DMS153 treated with DMSO at 0.1 percent for 48 hours (cell line): ENCODE measurements around the gene BMAL1.

Experiments
- DNase-seq: peaks from one replicate; lab custom pipeline; 2025; ENCODE audit not compliant: unreplicated experiment; lab: John Stamatoyannopoulos, UW

BMAL1 gene

DNA sequence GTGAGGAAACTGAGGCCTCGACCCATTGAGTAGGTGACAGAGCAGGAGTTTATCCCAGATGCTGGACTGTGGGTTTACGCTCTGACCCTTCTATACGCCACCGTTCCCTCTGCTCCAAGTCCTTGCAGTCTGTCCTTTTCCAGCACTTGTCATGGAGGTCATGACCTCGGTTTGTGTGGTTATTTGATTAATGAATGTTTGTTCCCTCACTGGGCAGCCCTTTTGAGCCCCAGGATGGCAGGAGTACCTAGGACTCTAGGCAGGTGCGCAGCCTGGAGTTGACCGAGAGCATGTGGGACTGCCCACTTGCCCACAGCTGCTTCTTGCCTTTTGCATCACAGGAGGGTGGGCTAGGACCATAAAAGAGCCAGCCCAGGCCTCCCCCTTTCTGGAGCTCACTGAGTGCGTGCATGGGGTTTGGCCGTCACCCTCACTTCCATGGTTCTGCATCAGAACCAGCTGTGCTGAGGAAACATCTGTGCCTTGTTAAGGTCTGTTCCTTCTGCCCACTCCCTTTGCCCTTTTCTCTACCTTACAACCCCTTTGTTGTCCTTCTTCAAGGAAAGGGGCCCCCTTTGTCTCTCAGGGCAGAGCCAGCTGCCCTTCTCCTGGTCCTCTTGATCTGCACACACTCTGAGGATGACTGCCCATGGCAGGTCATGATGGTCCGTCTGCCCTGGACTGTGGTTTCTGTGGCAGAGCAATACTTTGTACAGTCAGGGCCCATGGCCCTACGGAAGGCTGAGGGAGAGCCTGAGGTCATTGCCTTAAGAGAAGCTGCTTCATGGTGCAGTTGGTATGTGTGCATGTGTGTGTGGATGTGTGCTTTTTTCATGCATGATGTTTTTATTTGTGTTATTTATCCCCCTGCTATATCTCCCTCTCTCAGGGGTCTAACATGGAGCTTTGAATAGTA, 38.2 kb downstream of the BMAL1 start:
- DNase-seq: no peak

DNA sequence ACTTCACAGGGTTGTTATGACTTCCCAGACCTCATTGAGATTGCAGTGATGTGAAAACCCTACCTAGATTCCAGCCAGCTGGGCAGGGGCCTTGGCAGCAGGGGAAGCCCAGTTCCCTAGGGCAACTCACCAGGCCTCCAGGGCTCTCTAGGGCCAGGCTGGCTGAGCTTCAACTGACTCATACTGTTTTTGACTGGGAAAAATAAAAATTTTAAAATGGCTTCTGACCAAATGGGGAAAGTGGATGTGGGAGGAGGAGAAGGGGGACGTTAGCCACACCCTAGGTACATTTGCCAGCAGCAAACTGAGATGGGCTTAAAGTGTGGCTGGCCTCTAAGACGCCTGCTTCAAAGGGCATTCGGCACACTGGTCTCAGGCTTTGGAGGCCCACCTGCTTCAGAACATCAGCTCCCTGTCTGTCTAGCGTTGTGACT, 39.0 kb downstream of the BMAL1 start:
- DNase-seq: no peak

DNA sequence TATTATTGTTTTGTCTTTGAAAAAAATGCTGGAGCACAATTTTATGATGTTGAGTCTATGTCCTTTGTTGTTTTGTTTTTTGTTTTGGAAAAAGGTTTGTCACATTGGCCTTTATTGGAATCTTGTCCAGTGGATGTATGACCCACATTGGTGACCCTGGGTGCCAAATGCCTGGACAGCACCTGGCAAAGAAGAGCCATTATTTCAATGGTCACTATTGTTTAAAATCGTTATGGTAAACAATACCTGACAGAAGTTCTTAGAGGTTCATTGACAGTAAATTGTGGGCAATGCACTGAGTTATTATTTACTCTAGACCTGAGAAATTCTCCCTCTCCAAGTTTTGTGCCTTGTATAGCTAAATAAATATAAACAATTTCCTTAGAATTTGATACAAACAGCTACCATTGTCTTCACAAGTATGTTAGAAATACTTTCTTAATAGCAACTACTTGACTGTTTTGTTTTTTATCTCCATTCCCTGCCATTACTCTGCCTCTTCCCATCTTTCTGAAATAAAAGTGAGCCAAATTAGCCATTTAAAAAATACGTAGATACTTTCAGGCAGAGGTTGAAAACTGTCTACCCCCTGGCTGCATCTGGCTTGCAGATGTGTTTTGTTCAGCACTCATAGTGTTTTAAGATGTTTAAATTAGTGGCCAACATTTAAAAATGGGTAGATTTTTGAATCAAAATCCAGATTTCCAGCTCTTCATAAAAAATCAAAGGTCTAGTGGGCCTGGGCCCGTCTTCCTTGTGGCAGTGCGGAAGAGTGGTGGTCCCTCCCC, 39.9 kb downstream of the BMAL1 start:
- DNase-seq: no peak

DNA sequence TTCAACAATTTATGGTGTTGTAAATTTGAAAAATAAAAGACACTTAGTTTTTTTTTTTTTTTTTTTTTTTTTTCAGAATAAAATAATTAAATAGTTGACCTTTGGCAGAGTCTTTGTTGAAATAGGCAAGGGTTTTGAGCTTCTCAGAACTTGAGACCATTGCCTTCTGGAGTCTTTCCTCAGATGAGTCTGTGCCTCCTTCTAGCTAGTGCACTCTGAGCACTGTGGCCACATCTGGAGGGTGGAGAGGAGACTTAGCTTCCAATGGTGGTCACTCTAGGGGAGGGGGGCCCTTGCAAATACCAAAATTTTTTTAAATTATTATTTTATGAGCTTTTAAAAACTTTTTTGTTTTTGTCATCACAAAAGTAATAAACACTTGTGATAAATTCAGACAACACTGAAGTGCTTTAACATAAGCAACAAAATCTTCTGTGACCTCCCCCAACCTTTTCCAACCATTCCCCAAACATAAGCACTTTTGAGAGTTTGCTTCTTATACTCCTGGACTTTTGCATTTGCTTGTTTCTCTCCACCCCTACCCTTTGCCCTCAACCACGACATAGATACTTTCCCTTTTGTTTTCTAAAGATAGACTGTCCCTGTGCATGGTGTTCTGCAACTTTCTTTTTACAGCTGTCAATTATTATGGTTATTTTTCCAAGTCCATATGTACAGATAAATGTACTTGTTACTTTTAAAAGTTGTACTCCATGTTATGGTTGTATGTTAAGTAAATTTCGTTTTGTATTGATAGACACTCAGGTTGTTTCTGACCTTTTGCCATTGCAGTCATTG, 41.1 kb downstream of the BMAL1 start:
- DNase-seq: no peak

DNA sequence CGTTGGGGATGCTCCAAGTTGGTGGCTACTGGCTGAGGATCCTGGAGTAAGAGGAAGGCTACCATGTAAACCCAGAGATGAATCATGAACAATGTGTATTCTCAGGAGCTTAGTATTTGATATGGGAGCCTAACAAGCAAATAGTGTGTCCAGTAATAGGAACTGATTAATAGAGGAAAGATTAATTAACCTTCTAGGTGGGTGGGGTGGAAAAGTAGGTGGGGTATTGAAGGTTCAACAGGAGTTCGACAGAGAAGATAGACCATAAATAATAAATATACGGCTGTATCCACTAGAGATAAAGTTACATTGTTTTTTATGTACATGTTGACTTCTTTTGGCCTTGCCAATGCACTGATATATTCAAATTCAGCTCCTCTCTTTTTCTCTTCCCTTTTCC, 43.1 kb downstream of the BMAL1 start:
- DNase-seq: no peak

DNA sequence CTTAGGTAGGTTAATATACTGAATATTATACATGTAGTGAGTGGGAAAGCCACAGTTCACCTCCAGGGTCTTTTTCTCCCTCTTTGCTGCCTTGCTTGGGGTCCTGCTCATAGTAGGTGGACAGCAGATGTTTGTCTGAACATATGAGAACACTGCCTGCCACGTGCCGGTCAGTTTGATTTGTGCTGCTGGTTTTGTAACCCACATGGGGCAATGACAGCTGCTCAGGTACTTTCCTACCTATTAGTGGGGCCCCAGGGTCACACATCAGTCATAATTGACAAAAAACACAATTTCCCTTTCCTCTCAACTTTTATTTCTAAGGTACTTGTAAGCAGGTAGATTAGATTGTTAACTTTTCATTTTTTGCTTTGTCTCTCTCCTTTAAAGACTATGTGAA, 43.8 kb downstream of the BMAL1 start:
- no peak for DNase-seq

DNA sequence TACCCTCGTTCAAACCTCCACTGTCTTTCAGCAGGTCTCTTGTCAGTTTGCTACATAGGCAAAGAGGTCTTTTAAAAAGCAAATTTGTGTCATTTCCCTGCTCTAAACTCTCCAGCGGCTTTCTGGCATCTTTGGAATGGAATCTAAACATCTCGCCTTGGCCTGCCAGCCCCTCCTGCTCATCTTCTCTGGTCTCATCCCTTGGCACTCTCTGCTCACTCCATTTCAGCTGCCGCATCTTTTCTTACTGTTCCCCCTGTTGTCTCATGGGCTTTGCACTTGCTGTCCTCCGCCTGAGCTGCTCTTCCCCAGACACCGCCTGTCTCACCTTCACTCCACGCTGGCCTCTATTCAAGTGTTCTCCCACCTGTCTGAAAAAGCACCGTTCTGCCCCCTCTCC, 46.6 kb downstream of the BMAL1 start:
- no peak for DNase-seq

DNA sequence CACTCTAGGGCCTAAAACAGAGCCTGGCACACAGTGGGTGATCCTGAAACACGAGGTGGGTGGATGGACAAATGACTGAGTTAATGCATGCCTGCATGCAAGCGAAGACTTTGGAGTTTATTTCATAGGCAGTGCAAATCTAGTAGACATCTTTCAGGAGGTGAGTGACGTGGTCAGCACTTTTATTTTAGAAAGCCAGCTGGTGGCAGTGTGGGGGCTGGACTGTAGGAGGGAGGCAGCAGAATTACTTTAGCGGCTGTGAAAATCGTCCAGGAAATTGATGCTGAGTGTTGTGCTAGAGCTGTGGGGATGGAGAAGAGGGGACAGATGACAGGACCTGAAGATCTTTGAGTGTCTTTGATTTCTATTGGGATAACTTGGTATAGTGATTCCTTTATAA, 47.1 kb downstream of the BMAL1 start:
- DNase-seq: no peak

DNA sequence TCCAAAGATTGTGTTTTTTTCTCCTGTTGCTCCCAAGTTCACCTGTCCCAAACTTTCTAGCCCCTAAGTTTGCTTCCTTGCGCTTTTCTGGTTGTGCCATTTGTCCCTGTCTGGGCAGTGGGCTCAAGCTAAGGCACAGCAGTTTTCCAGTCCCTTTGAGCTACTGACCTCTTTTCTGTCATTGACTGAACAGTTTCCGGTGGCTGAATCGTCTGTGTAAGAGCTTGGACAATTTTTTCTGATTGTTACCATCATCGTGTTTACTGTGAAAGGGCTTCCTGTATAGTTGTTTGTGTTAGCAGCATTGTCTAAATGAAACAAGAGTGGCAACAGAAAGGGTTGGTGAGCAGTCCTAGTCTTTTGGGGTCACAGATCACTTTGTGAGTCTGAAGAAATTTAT, 49.8 kb downstream of the BMAL1 start:
- peak; percentile 63 for DNase-seq

DNA sequence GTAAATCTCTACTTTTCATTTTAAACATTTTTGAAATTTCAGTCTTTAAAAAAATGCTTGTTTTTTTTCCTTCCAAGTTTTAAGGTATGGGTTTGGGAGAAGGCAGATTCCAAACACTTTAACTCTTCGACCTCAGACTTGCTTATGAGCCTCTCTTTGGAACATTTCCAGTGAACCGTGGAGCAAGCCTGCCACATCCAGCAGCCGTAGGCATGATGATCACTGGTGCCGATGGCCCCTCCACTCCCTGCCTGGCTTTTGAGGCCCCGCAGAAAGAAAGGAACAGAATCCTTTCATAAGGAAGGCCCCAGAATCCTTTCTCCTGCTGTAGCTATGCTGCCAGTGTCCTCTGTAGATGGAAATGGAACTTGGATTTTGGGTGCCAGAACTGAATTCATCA, 50.7 kb downstream of the BMAL1 start:
- DNase-seq: peak; percentile 17

DNA sequence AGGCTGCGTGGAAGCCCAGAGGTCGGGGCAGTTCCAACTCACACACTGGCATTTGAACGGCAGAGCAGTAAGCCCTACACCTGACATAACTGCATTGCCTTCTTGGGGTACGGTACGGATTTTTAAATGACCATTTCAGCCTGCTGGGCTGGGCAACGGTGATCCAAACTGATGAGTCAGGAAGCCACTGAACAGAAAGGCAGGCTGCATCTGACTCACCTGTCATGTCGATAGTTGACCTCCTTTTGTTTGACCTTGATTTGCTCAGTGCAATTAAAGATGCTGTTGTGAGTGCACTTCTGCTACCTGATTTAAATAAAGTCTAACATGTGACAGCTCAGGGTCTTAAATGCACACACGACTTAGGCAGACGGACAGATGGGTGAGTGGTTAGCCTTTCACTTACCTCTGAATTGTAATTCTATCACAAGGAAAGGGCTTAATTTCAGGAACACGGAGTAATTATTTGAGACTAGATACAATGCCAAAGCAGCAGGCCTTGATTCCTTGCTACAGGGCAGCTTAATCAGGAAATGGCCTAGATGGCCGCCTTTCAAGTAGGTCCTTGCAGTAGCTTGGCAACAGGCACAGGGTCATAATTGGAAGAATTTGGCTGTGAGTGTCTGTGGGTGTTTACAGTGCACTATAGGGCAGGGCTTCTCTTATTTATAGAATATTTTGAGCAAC, 52.2 kb downstream of the BMAL1 start:
- DNase-seq: peak; percentile 68

DNA sequence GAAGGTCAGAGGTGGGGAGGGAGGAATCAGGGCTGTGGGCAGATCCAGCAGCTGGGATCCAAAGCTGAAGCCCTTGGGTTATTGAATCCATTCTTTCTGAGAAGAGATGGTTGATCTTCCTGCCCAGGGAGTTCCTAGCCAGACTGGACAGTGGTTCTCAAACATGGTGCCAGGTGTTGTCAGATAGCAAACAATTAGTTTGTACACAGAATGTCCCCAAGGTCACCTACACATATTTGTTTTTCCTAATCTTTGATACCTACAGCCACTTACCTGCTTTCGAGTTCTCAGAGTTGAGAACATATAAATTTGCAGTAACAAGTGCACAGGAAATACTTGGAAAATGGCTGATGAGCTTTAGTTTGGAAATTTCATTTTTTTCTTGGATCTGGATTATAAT, 54.5 kb downstream of the BMAL1 start:
- no peak for DNase-seq

DNA sequence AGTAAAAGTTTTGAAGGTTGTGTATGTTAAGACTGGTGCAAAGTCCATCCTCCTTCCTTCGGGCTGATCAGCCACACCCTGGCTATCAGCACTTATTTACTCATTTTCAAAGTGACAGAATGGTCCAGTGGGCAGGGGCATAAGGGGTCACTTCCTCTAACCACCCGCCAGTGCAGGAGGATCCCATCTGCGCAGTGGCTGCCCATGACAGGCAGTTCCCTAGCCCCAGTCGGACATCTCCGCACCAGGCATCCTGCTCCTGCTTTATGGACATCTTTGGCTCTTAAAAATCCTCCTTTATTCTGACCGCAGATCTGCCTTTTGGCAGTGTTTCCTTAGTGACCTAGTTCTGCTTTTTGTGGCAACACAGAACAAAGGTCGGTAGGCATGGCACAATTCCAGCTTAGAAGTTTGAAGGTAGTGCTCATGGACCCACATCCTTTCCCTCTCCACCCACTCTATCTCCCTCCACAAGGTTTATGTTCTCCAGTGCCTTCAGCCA, 55.9 kb downstream of the BMAL1 start:
- no peak for DNase-seq

DNA sequence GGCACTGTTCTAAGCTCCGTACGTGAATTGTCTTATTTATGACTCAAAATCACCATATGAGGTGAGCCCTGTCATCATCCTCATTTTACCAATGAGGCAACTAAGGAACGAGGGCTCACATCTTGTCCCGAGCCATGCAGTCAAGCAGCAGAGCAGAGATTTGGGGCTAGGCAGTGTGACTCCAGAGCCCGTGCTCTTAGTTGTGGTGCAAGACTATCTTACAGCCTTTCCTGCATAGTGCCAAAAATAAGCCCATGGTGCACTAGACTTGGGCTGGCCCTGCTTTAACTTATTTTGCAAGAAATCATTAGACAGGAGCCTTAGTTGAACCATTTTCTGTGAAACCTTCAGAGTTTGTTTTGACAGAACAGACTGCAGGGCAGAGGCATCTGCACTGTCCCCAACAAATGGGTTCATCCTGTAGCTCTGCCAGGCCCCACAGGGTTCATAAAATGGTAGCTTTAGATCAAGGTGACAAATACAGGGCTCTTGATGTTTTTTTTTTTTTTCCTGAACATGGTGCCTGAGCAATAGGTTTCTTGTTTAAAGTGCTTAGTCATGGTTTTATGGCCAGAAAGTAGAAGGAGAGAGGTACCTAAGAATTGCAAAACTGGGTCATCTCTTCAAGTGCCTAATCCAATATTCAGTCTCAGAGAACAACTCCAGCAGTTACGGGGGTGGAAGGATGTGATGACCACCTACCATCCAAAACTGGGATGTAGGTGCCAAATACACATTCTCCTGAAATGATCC, 56.6 kb downstream of the BMAL1 start:
- DNase-seq: no peak

DNA sequence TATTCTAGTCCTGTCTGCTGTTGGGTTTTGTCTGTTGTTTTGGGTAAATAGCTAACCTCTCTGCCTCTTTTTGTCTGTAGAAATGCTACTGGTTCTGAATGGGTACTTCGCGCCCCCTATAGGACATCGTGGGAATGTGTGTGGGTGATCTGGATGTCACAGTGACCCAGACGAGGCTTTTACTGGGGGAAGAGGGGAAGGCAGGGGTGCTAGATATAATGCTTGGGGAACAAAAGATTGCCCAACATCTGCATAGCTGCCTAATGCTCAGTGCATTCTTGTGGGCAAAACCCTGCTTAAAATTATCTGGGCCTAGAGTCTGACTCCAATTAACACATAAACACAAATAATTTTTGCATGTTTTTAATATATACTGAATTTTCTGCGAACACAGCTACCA, 57.7 kb downstream of the BMAL1 start:
- peak; percentile 68 for DNase-seq

DNA sequence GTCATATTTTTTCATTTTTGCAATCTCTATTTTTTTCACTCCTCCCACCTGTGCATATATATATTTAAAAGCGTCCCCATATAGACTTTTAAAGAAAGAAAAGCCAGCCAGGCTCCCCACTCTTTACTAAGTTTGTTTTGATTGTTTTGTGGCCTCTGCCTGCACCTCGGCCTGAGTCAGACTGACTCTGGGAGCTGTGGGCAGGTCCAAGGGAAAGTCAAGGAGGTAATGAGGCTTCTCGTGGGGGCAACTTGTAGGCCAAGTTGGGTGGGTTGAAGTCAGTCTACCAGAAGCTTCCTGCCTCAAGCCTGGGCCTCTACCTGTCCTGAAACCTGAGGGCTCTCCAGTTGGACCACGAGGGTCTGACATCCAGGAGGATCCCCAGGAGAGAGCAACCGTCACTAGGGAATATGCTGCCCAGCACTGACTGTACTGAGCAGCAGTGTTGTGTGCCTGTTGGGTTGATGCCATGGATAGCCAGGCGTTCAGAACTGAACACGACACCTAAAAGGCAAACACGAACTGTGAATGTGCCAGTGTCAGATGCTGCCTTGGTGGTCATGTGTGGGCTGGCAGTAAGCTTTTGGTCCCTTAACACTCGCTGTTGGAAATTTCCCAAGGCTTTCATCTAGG, 58.8 kb downstream of the BMAL1 start:
- DNase-seq: no peak

DNA sequence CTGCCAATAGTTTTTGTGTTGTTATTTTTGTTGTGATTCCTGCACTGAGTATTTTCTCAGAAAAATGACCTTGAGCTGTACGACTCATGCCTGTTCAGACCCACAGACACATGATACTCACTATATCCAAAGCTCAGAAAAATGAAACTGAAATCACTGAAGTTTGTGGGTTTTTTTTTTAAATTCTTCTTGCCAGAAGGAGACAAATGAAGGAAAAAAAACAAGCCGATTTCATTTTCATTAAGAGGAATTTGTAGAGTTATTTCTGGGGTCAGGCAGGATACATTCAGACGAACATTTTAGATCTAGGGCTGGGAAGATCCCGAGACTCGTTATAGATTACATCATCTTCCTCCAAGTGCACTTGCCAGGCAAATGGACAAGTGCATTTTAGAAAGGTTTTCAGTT, 60.4 kb downstream of the BMAL1 start:
- no peak for DNase-seq

DNA sequence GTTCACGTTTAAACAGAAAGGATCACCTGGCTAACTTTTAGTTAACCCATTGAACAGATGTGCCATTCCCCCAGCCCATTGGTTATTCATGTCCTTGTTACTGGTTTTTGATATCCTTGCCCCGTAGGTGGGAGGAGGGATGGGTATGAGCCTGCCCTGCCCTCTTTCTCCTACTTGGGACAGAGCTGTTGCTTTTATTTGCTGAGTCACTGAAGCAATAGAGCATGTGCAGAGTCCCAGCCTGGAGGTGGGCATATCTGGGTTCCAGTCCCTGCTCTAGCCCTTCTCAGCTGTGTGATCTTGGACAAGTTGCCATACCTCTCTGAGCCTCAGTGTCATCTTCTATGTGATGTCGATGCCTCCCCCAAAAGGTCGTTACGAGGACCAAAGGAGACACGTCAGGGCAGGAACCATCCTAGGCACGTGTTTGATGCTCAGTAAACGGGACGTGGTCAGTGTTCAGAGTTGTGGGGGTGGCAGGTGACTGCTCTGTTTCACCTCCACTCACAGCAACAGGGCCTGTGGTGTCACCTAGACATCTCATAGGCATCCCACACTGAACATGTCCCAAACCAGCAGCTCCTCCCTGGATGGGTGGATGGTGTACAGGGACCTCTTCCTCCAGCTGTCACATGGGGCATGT, 61.0 kb downstream of the BMAL1 start:
- no peak for DNase-seq
